GM10847 (cell line): ENCODE results near the gene DNAH11.

Source experiments
- POLR2A ChIP-seq: IDR thresholded peaks from 2 replicates; pipeline ENCODE4 v1.6.1; 2011; ENCODE audit not compliant: insufficient read length; ENCODE audit errors: extremely low read depth

The DNAH11 gene

DNA sequence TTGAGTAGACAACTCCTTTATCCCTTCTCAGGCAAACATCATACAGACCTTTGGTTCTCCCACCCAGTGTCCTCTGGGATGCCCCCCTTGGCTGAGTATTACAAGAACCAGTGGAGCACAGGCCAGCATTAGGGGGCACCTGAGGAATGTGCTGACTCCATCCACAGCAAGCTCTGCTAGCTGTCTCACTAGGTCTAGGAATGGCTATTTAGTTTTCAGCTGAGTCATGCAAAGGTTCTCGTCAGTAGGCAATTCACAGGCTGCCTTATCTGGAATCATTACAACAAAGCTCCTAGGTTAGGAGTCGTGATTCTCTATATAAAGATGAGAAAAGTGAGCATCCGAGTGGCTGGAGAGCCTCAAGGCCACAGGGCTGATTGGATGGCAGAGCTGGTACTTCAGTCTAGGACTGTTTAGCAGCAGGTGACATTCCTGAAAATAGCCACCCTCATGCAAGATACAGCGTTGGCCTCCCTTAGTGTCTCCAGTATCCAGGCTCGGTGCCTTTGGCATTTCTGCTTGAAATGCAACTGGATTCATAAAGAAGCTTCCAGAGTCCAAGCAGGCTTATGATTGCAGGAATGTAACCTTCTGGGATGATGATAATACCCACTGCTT, 327.1 kb downstream of the DNAH11 start:
- no peak for TF ChIP-seq POLR2A

DNA sequence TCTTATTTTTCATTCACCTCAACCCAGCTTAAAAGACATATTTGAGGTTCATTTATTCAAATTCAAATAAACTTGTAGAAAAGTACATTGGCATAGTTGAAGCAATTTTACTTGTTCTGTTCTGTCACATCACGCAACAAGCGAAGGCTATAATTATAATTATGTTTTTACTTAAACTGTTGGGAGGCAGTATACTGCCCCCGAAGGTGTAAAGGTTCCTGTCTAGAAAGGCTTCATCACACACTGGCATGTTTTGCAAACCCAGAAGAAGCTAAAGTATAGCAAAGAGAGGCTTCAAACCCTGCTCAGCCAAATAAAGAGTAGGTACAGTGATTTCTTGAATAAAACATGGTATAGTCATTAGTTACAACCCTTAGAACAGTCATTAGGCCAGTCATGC, 340.2 kb downstream of the DNAH11 start:
- TF ChIP-seq POLR2A = no peak

DNA sequence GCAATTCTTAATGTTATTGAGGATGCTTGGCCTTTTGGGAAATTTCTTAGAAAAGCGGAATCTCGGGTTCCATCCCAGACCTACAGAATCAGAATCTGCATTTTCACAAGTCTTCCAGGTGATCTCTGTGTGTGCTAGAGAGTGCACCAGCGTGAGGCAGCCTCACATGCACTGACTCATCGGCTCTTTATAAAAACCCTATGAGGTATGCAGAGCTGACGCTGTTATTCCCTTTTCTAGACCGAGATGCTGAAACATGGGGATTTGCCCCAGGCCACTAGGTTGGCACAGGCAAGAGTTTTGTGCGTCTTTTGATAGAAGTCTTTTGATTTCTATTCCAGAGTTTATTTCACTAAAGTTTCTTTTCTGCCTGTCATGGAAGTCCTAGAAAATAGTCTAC, 341.7 kb downstream of the DNAH11 start:
- TF ChIP-seq POLR2A = no peak

GRCh38 chr7:21886396-21886795, 343.6 kb downstream of the DNAH11 start:
- TF ChIP-seq POLR2A = no peak

- TF ChIP-seq POLR2A = no peak
Measured at GRCh38 chr7:21887353-21887752, 344.5 kb downstream of the DNAH11 start.

DNA sequence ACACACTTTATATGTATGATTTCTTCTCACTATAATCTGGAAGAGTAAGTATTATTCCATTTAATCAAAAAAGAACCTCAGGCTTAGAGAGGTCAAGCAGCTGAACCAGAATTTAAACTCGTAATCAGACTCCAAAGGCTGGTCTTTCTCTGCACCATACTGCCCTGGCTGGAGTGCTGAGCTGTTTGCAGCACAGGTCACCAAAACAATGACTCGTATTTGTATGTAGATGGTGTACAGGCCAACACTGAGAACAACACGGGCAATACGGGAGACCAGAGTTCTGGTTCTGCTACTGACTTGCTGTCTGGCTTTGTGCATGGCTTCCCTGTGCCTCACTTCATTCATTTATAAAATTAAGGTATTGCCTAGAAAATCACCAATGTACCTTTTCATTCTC, 344.9 kb downstream of the DNAH11 start:
- no peak for TF ChIP-seq POLR2A

DNA sequence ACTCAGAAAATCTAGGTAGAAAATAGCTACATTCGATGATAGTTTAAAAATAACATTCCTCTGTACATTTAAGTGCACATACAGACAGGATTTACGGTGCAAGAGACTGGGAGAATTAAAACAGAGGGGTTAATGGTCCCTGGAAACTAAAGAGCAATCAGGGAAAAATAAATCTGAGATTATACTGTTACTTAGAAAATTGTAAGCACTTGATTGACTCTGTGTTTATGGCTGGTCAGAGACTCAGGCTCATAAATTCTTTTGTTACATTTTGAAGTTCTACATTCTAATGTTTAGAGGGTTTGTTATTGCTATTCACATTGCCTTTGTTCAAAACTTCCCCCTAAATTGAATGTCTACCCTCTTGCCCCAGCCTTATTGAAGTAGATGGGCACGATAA, 348.5 kb downstream of the DNAH11 start:
- no peak for TF ChIP-seq POLR2A

DNA sequence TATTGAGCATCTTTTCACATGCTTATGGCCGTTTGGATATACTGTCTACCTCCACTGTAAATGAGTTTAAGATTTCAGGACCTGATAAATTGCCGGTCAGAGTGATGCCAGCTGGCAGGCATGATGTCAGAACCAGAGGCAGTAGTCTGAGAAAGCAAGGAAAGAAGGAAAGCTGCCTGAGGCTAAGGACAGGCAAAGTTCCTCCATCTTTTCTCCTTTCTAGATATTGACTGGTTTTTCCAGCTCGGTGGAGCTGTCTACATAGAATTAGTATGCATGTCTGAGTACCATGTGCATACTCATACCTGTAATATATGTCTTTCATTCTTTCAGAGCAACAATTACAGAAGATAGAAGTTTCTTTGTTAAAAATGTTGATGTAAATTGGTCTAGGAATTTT, 350.6 kb downstream of the DNAH11 start:
- TF ChIP-seq POLR2A = no peak

- TF ChIP-seq POLR2A = no peak
Measured at GRCh38 chr7:21898265-21898930, 355.6 kb downstream of the DNAH11 start.

DNA sequence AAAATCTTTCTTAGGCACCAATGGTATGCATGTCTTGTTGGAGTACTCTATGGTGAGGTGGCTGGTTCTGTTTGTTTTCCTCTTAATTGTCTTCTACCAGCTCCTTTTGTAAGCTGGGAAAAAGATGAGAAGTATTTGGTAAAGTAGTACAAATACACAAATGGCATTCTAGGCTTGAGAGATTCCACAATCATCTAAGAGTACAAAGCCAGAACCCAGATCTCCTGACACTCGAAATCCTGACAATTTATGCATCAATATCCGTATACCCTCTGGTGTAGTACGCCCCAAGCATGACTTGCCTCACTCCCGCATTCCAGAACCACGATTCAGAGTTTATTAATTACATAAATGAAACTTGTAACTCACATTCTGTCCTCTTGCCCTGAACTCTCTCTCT, 359.4 kb downstream of the DNAH11 start:
- TF ChIP-seq POLR2A = no peak

GRCh38 chr7:21903020-21903786, 360.4 kb downstream of the DNAH11 start:
- TF ChIP-seq POLR2A = no peak

DNA sequence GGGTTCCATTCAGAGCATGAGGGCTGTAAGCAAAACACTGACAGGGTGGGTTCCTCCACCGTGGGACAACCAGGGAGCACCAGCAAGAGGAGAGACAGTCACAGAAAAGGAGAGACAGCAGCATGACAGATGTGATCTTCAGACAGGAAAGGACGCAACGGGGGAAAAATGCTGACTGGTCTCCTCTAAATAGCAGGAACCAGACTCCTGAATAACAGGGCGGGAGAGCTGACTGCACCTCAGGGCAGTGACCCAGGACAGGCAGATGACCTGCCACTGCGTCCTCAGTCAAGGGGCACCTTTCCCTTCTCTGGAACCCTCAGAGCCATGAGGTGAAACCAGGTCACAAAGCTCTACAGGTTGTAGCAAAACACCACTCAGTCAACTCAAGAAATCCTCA, 365.9 kb downstream of the DNAH11 start:
- no peak for TF ChIP-seq POLR2A

DNA sequence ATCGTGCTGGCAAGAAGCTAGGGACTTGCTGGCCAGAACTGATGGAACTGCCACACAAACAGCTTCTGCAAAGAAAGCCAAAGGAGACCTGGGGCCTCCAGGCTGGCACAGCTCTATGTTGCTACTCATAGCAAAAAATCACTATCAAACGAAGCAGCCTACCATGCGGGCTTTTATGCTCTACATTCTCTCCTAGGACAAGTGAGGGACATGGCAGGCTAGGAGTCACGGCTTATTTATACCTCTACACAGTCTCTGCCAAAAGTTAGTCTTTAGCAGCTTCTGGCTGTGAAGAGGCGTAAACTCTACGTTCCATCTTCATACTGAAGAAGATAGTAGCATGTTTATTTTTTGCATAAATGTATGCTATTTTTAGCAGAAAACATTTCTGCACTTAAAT, 367.4 kb downstream of the DNAH11 start:
- no peak for TF ChIP-seq POLR2A

- no peak for TF ChIP-seq POLR2A
Measured at GRCh38 chr7:21911341-21911875, 368.6 kb downstream of the DNAH11 start.

GRCh38 chr7:21912305-21912704, 369.5 kb downstream of the DNAH11 start:
- TF ChIP-seq POLR2A = no peak

DNA sequence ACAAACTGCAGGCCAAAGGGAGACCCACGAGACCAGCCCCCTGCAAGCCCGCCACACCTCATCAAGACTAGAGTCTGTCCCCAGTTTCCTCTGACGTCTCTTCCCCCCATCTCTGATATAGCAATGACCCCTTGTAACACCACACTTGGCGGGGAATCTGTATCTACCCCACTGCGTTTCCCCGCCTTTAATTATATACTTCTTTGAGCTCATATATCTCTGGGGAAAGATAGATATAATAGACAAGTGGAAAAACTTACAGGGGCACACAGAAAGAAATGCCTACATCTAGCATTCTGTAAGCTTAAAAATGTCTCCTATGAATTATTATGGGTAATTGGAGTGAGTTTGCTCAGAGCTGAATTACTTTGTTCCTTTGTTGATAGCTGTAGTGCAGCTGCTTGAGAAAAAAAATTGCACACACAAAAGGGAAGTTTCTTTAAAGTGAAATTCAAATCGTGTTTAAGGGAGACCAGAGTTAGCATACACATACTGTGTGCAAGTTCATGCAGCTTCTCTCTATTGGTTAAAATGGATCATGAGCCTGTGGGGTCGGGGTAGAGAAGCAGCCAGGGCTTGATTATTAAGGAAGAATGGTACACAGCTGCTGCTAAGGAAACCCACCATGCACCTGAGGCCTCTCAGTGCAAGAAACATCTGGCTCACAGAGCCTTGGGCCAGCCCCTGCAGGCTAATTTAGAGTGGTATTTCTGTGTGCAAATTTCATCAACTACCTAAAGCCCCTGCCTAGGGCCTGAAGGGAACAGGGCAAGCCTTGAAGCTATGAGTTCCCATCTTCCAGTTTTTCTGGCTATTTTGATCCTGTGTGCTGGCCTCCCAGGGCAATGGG, 370.3 kb downstream of the DNAH11 start:
- TF ChIP-seq POLR2A = no peak

DNA sequence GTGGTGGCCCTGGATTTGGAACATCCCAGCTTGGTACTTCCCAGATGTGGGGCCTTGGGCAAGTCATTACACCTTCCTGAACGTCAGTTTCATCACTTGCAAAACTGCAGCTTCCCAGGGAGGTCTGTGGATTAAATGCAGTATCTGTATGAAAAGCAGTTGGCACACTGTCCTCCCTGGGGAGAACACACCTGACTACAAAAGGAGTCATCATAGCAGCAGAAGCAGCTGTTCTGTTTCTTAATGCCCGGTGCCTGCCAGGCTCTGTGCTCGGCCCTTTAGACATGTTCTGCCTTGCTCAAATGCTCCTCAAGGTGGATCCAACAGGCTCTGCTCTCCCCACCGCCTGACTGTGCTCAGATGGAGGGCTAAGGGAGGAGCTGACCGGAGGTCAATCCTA, 371.8 kb downstream of the DNAH11 start:
- TF ChIP-seq POLR2A = no peak
